Memory B cell (primary cell): ENCODE results near the gene NAA80.

Experiments used
- ATAC-seq: fragments of 150-1000 bp; cut with Tn5 transposase; 2 replicates; pipeline ENCODE4 v1.10.0; 2021; ENCODE audit warnings: low read depth, mild to moderate bottlenecking, moderate library complexity
- DNase-seq, 2 donors: peaks; one replicate each; pipeline ENCODE4 v3.0.0; 2022; ENCODE audit warnings: low spot score in 2 of 2
- H3K27ac Mint-ChIP-seq: one replicate; pipeline ENCODE4 v1.8.0; 2022; ENCODE audit warnings: mild to moderate bottlenecking, moderate library complexity, mixed read lengths
- H3K27me3 Mint-ChIP-seq: one replicate; pipeline ENCODE4 v1.8.0; 2022; ENCODE audit warnings: mixed read lengths
- H3K36me3 Mint-ChIP-seq: one replicate; pipeline ENCODE4 v1.8.0; 2022; ENCODE audit warnings: mild to moderate bottlenecking, mixed read lengths
- H3K4me1 Mint-ChIP-seq: one replicate; pipeline ENCODE4 v1.8.0; 2022; ENCODE audit warnings: mixed read lengths
- H3K4me3 Mint-ChIP-seq: one replicate; pipeline ENCODE4 v1.8.0; 2022; ENCODE audit warnings: mild to moderate bottlenecking, moderate library complexity, mixed read lengths
- H3K9me3 Mint-ChIP-seq: one replicate; pipeline ENCODE4 v1.8.0; 2022; ENCODE audit warnings: mixed read lengths

Gene NAA80

DNA sequence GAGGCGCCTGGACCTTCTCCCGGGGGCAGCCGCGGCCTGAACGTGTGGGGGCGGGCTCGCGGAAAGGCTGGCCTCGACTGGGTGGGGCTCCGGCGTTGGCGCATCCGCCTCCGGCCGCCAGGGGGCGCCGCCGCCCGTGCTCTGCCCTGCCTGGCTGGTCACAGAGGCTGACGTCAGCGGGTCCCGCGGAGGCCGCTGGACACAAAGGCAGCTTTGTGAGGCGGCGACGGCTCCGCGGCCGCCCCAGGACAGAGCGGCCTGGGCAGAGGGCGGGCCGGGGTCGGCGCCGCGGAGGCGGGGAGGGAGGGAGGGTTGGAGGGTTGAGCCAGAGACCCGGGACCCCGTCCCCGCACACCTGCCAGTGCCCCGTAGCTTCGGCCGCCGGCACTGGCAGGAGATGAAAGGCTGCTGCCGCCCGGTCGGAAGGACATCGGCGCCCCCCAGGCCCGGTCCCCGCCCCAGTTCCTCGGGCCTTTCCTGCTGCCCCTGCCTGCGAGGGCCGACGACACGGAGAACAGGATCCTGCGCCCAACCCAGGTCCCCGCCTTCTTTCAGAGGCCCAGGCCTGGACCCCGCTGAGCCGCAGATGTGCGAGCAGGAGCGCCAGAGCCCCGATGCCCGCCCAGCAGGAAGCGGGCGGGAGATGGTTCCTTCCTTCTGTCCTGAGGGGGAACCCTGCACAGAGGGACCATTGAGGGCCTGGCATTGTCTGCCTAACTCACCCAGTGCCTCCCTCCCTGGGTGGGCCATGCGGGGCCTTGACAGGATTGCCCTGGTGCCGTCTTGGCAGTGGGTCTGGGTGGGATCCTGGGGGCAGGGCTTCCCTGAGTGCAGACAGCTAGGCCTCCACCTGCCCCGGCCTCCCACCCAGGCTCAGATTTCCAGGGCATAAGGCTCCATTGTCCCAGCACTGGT is 38.9 kb downstream of the NAA80 start:
- peaks cover 14% of the 10 kb centered on the region for H3K36me3 Mint-ChIP-seq
- peak; percentile 97 for ATAC-seq
- H3K4me3 Mint-ChIP-seq: peak overlapping the region; percentile 78
- peaks cover 3% of the 10 kb centered on the region for H3K4me1 Mint-ChIP-seq
- H3K27me3 Mint-ChIP-seq: peaks cover 2% of the 10 kb centered on the region
- peak overlapping the region; percentile 83 for H3K27ac Mint-ChIP-seq
- H3K9me3 Mint-ChIP-seq: no peaks in the 10 kb centered on the region
- DNase-seq: peak; percentile 85 to 90

DNA sequence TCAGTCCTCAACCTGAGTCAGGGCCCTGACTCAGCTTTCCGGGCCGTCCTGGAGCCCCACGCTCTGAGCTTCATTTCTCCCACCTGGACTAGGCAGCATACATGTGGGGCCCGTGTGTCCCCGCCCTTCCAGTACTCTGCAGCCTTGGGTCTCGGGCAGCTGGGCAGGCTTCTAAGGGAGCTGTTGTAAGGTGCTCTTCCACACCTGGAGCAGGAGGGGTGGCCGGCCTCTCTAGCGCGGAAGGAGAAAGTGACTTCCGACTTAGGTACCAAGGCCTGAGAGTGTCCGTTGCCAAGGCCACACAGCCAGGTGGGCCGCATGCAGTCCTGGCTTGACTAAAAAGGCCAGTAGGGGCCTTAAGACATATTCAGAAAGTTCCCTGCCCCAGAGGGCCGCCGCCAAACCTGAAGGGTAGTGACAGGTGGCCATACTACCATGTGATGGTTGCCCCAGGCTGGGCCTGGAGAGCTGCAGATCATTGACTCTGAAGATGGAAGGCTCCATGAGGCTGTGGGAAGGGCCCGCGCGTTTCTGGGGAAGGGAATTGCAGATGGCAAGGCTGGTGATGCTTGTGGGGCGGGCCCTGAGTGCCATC is 39.7 kb downstream of the NAA80 start:
- Mint-ChIP-seq H3K27me3 (no peaks in the 10 kb centered on the region), H3K4me1 (peaks cover 3% of the 10 kb centered on the region), H3K4me3 (peak overlapping the region; percentile 78), H3K27ac (peak overlapping the region; percentile 83), H3K9me3 (no peaks in the 10 kb centered on the region), H3K36me3 (peaks cover 14% of the 10 kb centered on the region)
- peak; percentile 7 for ATAC-seq
- no peak for DNase-seq

DNA sequence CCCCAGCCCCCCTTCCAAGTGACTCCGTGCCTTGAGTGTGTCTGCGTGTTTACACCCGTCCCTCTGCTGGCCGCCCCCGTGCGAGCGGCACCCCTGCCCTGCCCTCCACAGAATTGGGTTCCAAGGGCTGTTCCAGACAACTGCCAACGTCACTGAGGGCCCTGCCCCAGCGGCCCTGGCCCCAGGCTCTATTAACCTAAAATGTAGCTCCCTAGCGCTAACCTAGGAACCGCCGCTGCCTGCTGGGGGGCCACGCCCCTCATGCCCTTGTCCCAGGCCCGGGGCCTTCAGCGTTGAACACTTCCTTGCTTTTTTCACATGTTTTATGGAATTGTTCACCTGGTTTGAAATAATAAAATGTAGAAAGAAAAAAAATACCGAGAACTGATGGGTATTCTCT is 40.2 kb downstream of the NAA80 start:
- ATAC-seq: no peak
- Mint-ChIP-seq H3K9me3 (no peaks in the 10 kb centered on the region), H3K4me1 (peaks cover 6% of the 10 kb centered on the region), H3K27me3 (no peaks in the 10 kb centered on the region), H3K36me3 (peaks cover 14% of the 10 kb centered on the region), H3K4me3 (no peak overlapping the region), H3K27ac (no peak overlapping the region)
- DNase-seq: no peak

DNA sequence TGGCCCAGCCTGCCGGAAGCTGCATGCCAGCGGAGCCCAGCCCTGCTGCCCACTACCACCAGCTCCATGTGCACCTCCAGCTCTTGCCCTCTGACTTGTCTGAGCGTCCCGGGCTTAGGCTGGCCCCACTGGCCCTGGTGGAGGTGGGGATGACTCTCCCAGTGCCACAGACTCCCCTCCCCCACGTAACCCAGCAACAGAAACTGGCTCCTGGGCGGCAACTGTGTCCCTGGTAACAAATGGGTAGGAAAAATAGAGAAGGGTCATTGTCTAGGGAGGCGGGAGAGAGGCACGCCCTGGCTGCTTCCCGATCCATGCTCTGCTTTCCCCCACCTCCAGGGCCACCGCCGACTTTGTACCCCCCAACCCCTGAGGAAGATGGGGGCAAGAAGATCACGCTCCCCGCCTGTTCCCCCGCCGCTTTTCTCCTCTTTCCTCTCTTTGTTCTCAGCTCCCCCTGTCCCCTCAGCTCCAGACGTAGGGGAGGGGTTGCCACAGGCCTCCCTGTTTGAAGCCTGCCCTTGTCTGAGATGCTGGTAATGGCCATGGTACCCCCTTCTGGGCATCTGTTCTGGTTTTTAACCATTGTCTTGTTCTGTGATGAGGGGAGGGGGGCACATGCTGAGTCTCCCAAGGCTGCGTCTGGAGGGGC is 41.0 kb downstream of the NAA80 start:
- H3K36me3 Mint-ChIP-seq: peaks cover 18% of the 10 kb centered on the region
- DNase-seq (no peak), ATAC-seq (no peak)
- H3K27ac Mint-ChIP-seq: no peak overlapping the region
- H3K27me3 Mint-ChIP-seq: no peaks in the 10 kb centered on the region
- no peaks in the 10 kb centered on the region for H3K9me3 Mint-ChIP-seq
- H3K4me3 Mint-ChIP-seq: no peak overlapping the region
- peaks cover 9% of the 10 kb centered on the region for H3K4me1 Mint-ChIP-seq

DNA sequence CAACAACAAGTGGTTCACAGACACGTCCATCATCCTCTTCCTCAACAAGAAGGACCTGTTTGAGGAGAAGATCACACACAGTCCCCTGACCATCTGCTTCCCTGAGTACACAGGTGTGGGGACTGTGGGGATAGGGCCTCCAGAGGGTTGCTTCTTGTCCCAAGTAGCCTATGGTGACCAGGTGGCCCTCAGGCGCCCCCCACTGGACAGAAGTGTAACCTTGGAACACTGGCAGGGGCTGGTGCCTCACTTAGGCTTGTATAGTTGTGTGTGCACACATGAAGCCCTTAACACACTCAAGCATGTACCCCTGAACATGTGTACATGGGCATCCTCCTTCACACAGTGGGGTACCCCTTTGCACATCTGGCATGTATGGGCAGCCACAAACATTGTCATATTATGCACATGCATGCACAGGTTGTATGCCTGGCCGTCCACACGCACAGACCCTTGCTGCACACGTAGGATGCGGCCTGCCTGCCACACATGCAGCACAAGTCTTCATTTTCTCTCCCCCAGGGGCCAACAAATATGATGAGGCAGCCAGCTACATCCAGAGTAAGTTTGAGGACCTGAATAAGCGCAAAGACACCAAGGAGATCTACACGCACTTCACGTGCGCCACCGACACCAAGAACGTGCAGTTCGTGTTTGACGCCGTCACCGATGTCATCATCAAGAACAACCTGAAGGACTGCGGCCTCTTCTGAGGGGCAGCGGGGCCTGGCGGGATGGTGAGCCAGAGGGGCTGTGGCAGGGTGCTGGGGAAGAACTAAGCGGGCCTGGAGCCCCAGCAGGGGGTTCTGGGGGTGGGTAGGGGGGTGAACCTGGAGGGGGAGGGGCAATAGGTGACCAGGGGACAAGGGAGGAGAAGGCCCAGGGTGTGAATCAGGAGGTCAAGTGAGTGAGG is 42.0 kb downstream of the NAA80 start:
- Mint-ChIP-seq H3K4me1 (peaks cover 9% of the 10 kb centered on the region), H3K36me3 (peaks cover 18% of the 10 kb centered on the region), H3K4me3 (no peak overlapping the region), H3K9me3 (no peaks in the 10 kb centered on the region), H3K27me3 (no peaks in the 10 kb centered on the region), H3K27ac (peak overlapping the region; percentile 62)
- no peak for ATAC-seq
- DNase-seq: no peak

DNA sequence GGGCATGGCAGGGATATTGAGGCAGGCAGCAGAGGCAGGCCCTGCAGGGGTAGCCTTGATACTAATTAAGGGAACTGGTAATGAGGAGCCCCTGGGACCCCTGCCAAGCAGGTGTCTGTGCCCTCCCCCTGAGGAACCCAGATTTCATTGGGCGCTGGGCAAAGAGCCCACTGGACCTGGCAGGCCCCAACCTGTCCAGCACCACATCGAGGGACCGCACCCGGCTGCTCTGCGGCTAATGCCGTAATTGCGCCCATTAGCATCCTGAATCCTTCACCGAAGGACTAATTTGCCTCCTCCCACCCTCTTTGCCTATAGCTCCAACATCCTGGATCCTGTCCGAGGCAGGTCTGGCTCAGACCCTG is 44.0 kb downstream of the NAA80 start:
- no peaks in the 10 kb centered on the region for H3K27me3 Mint-ChIP-seq
- H3K4me1 Mint-ChIP-seq: peaks cover 16% of the 10 kb centered on the region
- H3K4me3 Mint-ChIP-seq: no peak overlapping the region
- no peaks in the 10 kb centered on the region for H3K9me3 Mint-ChIP-seq
- DNase-seq (no peak), ATAC-seq (no peak)
- H3K27ac Mint-ChIP-seq: no peak overlapping the region
- peaks cover 20% of the 10 kb centered on the region for H3K36me3 Mint-ChIP-seq

DNA sequence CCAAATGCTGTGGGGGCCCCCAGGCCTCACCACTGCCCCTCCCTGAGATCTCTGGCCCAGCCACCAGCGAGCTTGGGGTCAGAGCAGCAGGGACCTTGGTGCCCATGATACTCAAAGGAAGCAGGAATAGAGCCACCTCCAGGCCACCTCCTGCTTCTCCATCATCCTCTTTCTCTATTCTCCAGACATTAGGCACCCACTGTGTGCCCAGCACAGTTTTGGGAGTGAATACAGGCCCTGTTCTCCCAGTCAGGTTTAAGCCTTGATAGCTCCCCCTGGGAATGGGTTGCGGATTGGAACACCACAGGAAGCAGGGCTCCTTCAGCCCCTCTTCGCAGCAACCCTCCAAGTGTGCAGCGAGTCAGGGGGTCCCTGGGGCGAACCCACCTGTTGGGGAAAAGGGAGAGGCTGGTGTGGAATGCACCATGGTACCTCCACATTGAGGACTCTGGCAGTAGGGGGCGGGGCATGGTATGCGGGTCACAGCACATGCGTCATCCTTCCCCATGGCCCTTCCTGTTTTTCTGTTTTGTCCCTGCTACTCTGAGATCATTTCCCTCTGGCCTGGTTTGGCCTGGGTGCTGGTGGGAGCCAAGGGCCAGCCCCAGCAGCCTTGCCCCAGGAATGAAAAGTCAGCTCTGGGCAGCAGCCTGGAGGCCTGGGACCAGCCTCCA is 44.5 kb downstream of the NAA80 start:
- H3K9me3 Mint-ChIP-seq: no peaks in the 10 kb centered on the region
- H3K27me3 Mint-ChIP-seq: no peaks in the 10 kb centered on the region
- no peak overlapping the region for H3K4me3 Mint-ChIP-seq
- peaks cover 20% of the 10 kb centered on the region for H3K36me3 Mint-ChIP-seq
- H3K27ac Mint-ChIP-seq: peak overlapping the region; percentile 60
- H3K4me1 Mint-ChIP-seq: peaks cover 18% of the 10 kb centered on the region
- no peak for DNase-seq
- ATAC-seq: peak; percentile 48

DNA sequence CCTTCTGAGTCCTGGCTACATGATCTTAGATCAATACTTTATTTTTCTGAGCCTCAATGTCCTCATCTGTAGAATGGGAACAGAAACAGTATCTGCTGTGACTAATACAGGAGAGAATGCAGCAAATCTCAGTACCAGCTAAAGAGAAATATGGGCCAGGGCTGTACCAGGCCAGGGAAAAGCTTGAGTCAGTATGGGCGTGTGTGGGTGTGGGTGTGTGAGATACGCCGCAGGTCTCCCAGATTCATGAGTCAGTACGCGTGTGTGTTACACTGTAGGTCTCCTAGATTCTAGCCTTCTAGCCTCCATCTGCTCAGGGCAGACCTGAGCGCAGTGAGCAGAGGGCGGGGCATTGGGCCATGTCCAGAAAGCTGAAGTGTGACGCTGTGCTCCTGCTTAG is 48.0 kb downstream of the NAA80 start:
- Mint-ChIP-seq H3K36me3 (peaks cover 7% of the 10 kb centered on the region), H3K4me3 (no peak overlapping the region)

DNA sequence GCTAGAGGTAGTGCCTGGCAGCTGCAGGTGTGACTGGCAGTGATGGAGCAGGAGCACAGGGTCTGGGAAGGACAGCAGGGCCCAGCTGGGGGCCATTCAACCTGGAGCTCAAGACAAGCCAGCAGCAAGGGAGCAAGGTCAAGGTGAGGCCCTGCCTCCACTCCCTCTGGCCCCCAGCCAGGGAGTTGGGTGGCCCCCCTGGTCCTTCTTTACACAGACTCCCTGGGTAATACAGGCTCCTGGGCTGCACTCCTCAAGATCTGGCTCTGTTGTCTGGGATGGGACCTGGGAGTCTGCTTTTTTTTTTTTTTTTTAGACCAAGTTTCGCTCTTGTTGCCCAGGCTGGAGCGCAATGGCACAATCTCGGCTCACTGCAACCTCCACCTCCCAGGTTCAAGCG is 48.7 kb downstream of the NAA80 start:
- no peak overlapping the region for H3K27ac Mint-ChIP-seq
- no peak for DNase-seq
- no peaks in the 10 kb centered on the region for H3K9me3 Mint-ChIP-seq
- no peak overlapping the region for H3K4me3 Mint-ChIP-seq
- ATAC-seq: no peak
- peaks cover 37% of the 10 kb centered on the region for H3K4me1 Mint-ChIP-seq
- no peaks in the 10 kb centered on the region for H3K27me3 Mint-ChIP-seq
- H3K36me3 Mint-ChIP-seq: peaks cover 7% of the 10 kb centered on the region

More for the DNA sequence above, 48.0 kb downstream of the NAA80 start:
- DNase-seq (no peak), ATAC-seq (no peak)
- Mint-ChIP-seq H3K27me3 (no peaks in the 10 kb centered on the region), H3K9me3 (no peaks in the 10 kb centered on the region), H3K27ac (no peak overlapping the region), H3K4me1 (peaks cover 35% of the 10 kb centered on the region)

DNA sequence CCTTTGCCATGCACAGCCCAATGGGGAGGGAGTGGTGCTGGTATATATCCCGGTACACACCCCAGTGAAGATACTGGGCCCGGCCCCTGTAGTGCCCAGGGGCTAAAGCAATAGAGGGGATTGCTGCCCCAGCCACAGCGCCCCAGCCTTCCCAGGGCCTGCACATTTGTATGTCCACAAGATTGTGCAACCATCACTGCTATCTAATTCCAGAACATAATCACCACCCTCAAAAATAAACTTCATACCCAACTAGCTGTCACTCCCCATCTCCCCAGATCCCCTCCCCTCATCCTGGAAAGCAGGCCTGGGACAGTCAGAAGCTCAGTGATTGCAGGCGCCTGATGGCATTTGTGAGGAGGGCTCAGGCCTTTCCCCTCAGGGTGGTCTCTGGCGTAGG is 49.7 kb downstream of the NAA80 start:
- Mint-ChIP-seq H3K27ac (no peak overlapping the region), H3K27me3 (no peaks in the 10 kb centered on the region), H3K9me3 (no peaks in the 10 kb centered on the region), H3K4me3 (no peak overlapping the region), H3K36me3 (peaks cover 7% of the 10 kb centered on the region), H3K4me1 (peaks cover 43% of the 10 kb centered on the region)
- no peak for ATAC-seq
- DNase-seq: no peak

DNA sequence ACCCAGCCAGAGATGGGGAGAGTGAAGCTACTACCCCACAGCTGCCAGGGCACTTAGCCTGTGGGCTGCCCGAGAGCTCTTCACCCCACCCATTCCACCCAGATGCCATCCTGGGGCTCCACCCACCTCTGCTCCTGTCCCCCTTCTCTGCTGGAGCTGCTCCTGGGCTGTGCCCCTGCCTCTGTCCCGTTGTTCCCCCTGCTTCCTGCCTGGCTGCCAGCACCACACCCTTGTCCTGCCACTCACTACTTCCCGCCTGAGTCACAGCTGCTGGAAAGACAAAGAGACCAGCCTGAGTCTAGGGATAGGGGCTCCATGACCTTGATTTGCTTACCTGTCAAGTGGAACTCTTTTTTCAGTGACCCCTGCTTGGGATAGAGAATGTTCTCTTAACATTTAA is 50.8 kb downstream of the NAA80 start:
- peaks cover 4% of the 10 kb centered on the region for H3K36me3 Mint-ChIP-seq
- H3K27ac Mint-ChIP-seq: no peak overlapping the region
- H3K4me3 Mint-ChIP-seq: no peak overlapping the region
- no peak for ATAC-seq
- H3K9me3 Mint-ChIP-seq: no peaks in the 10 kb centered on the region
- H3K4me1 Mint-ChIP-seq: peaks cover 45% of the 10 kb centered on the region
- DNase-seq: no peak
- H3K27me3 Mint-ChIP-seq: no peaks in the 10 kb centered on the region

DNA sequence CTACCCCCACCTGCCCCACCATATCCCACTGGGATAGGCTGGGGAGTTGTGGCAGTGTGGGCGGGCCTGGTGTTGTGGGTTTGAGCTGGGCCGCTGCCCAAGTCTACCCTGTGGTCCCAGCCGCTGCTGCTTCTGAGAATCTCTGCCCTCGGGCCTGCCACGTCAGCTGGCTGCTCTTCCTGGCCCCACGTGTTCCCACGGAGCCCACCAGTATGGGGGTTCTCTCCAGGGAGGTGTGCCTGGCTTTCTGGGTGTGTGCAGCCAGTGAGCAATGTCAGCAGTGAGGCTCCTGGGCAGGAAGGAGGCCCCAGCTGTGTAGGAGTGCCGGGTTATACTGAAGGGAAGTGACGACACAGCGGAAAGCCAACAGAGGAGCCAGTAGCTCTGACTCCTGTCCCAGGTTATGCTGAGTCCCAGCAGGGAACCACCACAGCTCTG is 52.7 kb downstream of the NAA80 start:
- Mint-ChIP-seq H3K4me1 (peaks cover 55% of the 10 kb centered on the region), H3K9me3 (no peaks in the 10 kb centered on the region), H3K27me3 (no peaks in the 10 kb centered on the region), H3K27ac (peak overlapping the region; percentile 61), H3K36me3 (peaks cover 4% of the 10 kb centered on the region), H3K4me3 (peak overlapping the region; percentile 52)
- peak in 1 of 2 donors; percentile 30 for DNase-seq
- ATAC-seq: peak; percentile 45
